ENCODE measurements around the gene CCDC85C. TPM values are rescaled to one million over a fixed set of nuclear protein-coding genes. Genes with fewer than 3 reads are reported as not detected.

CCDC85C gene
- total RNA-seq, 1 donor from 2014 or later: 1.9 TPM

- Mint-ChIP-seq H3K4me1 (peaks cover 28% of the 10 kb centered on the region), H3K27me3 (no peaks in the 10 kb centered on the region), H3K4me3 (no peak overlapping the region), H3K27ac (no peak overlapping the region), H3K36me3 (ENCODE audit: low read depth) (peaks cover 8% of the 10 kb centered on the region), H3K9me3 (no peaks in the 10 kb centered on the region)
- intact Hi-C loops (cut with micrococcal nuclease): no loop called here
- no peak for DNase-seq
- ChIA-PET POLR2A (no interaction called here), CTCF (no interaction called here)
- no peak for ATAC-seq (ENCODE audit: low read depth)
- TF ChIP-seq, protein P1, sequence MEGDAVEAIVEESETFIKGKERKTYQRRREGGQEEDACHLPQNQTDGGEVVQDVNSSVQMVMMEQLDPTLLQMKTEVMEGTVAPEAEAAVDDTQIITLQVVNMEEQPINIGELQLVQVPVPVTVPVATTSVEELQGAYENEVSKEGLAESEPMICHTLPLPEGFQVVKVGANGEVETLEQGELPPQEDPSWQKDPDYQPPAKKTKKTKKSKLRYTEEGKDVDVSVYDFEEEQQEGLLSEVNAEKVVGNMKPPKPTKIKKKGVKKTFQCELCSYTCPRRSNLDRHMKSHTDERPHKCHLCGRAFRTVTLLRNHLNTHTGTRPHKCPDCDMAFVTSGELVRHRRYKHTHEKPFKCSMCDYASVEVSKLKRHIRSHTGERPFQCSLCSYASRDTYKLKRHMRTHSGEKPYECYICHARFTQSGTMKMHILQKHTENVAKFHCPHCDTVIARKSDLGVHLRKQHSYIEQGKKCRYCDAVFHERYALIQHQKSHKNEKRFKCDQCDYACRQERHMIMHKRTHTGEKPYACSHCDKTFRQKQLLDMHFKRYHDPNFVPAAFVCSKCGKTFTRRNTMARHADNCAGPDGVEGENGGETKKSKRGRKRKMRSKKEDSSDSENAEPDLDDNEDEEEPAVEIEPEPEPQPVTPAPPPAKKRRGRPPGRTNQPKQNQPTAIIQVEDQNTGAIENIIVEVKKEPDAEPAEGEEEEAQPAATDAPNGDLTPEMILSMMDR (IDR thresholded peaks at IDR 0.05): no peak
Measured at GRCh38 chr14:99476864-99477263, 127.1 kb downstream of the CCDC85C start.

DNA sequence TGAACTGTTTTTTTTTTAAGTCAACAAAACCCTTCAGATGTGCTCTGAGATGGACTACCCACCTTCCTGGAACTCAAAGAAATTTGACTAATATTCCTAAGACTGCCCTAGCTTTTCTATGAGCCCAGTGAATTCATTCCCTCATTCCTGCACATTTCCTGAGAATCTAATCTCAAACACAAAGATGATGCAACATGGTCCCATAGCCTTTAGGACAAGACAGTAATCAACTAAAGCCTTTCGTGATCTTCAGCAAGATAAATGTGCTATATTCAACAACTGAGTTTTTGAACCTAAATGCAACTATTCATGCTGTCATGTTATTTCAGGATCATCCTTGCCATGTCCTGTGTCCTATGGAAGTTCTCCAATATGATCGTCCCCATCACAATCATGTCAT, 128.3 kb downstream of the CCDC85C start:
- CTCF ChIA-PET: no interaction called here
- Mint-ChIP-seq H3K36me3 (ENCODE audit: low read depth) (peaks cover 2% of the 10 kb centered on the region), H3K4me3 (no peak overlapping the region), H3K27me3 (no peaks in the 10 kb centered on the region), H3K4me1 (peaks cover 26% of the 10 kb centered on the region), H3K27ac (no peak overlapping the region), H3K9me3 (no peaks in the 10 kb centered on the region)
- POLR2A ChIA-PET: no interaction called here
- TF ChIP-seq, protein P1 (IDR thresholded peaks at IDR 0.05): no peak
- ATAC-seq (ENCODE audit: low read depth): no peak
- no peak for DNase-seq
- intact Hi-C loops (cut with micrococcal nuclease): no loop called here

GRCh38 chr14:99475179-99475578, 128.8 kb downstream of the CCDC85C start:
- CTCF ChIA-PET: no interaction called here
- Mint-ChIP-seq H3K27me3 (no peaks in the 10 kb centered on the region), H3K27ac (no peak overlapping the region), H3K36me3 (ENCODE audit: low read depth) (peaks cover 2% of the 10 kb centered on the region), H3K4me3 (no peak overlapping the region), H3K9me3 (no peaks in the 10 kb centered on the region), H3K4me1 (peaks cover 27% of the 10 kb centered on the region)
- DNase-seq: no peak
- POLR2A ChIA-PET: no interaction called here
- intact Hi-C loops (cut with micrococcal nuclease): no loop called here
- no peak for ATAC-seq (ENCODE audit: low read depth)
- TF ChIP-seq, protein P1 (IDR thresholded peaks at IDR 0.05): no peak

- ATAC-seq (ENCODE audit: low read depth) (no peak), DNase-seq (no peak)
- H3K36me3 Mint-ChIP-seq (ENCODE audit: low read depth): no peaks in the 10 kb centered on the region
- H3K27ac Mint-ChIP-seq: no peak overlapping the region
- H3K4me3 Mint-ChIP-seq: no peak overlapping the region
- no peaks in the 10 kb centered on the region for H3K27me3 Mint-ChIP-seq
- H3K9me3 Mint-ChIP-seq: no peaks in the 10 kb centered on the region
- TF ChIP-seq, protein P1 (IDR thresholded peaks at IDR 0.05): no peak
- intact Hi-C loops (cut with micrococcal nuclease): no loop called here
- POLR2A ChIA-PET: no interaction called here
- CTCF ChIA-PET: no interaction called here
- peaks cover 11% of the 10 kb centered on the region for H3K4me1 Mint-ChIP-seq
Measured at GRCh38 chr14:99473458-99473857, 130.5 kb downstream of the CCDC85C start.

DNA sequence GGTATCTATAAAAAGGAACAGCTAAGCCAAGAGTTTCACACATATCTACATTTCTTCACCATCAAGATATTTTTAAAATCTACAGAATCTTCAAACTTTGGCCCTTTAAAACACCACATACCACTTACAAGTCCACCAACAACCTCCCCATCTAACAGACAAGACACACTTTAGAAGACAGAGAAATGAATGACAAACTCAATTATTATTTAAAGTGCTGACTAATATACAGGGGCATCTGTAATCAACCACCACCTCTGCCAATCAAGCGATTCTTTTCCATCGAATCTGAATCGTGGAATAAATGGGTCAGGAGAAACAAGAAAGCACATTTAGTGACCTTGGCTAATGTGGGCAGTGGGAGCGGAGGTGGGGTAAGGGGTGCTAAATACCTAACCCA, 131.1 kb downstream of the CCDC85C start:
- no peaks in the 10 kb centered on the region for H3K27me3 Mint-ChIP-seq
- TF ChIP-seq, protein P1 (IDR thresholded peaks at IDR 0.05): no peak
- H3K9me3 Mint-ChIP-seq: no peaks in the 10 kb centered on the region
- H3K36me3 Mint-ChIP-seq (ENCODE audit: low read depth): no peaks in the 10 kb centered on the region
- CTCF ChIA-PET: no interaction called here
- POLR2A ChIA-PET: no interaction called here
- no peak for ATAC-seq (ENCODE audit: low read depth)
- DNase-seq: no peak
- intact Hi-C loops (cut with micrococcal nuclease): no loop called here
- no peak overlapping the region for H3K4me3 Mint-ChIP-seq
- H3K27ac Mint-ChIP-seq: no peak overlapping the region
- H3K4me1 Mint-ChIP-seq: peaks cover 6% of the 10 kb centered on the region

All from activated B cell treated with CpG ODN at 0.5 μM for 24 hours (primary cell).